ENCODE results near the gene POU3F3.

Gene POU3F3

GRCh38 chr2:104880076-104880475 is 26.2 kb downstream of the POU3F3 start:
- no peak for DNase-seq (ENCODE audit: low read depth)
- H3K4me3 ChIP-seq (ENCODE audit: low read depth, low read length) = no peak overlapping the region
- TF ChIP-seq CTCF (IDR thresholded peaks at IDR 0.05; ENCODE audit: insufficient read depth, low read depth, low read length, missing control alignments) = no peak

GRCh38 chr2:104883357-104883756 is 29.4 kb downstream of the POU3F3 start:
- no peak for DNase-seq (ENCODE audit: low read depth)
- no peak for TF ChIP-seq CTCF (IDR thresholded peaks at IDR 0.05; ENCODE audit: insufficient read depth, low read depth, low read length, missing control alignments)
- no peak overlapping the region for H3K4me3 ChIP-seq (ENCODE audit: low read depth, low read length)

GRCh38 chr2:104885119-104885782 is 31.3 kb downstream of the POU3F3 start:
- no peak overlapping the region for H3K4me3 ChIP-seq (ENCODE audit: low read depth, low read length)
- DNase-seq (ENCODE audit: low read depth) = no peak
- TF ChIP-seq CTCF (IDR thresholded peaks at IDR 0.05; ENCODE audit: insufficient read depth, low read depth, low read length, missing control alignments) = no peak

- no peak for TF ChIP-seq CTCF (IDR thresholded peaks at IDR 0.05; ENCODE audit: insufficient read depth, low read depth, low read length, missing control alignments)
- no peak overlapping the region for H3K4me3 ChIP-seq (ENCODE audit: low read depth, low read length)
- DNase-seq (ENCODE audit: low read depth) = no peak
Measured at GRCh38 chr2:104887676-104888075, 33.8 kb downstream of the POU3F3 start.

- no peak overlapping the region for H3K4me3 ChIP-seq (ENCODE audit: low read depth, low read length)
- no peak for TF ChIP-seq CTCF (IDR thresholded peaks at IDR 0.05; ENCODE audit: insufficient read depth, low read depth, low read length, missing control alignments)
- no peak for DNase-seq (ENCODE audit: low read depth)
Measured at GRCh38 chr2:104888489-104889258, 34.8 kb downstream of the POU3F3 start.

- TF ChIP-seq CTCF (IDR thresholded peaks at IDR 0.05; ENCODE audit: insufficient read depth, low read depth, low read length, missing control alignments) = no peak
- DNase-seq (ENCODE audit: low read depth) = no peak
- H3K4me3 ChIP-seq (ENCODE audit: low read depth, low read length) = no peak overlapping the region
Measured at GRCh38 chr2:104889291-104889959, 35.5 kb downstream of the POU3F3 start.
